Measurements from ENCODE around the gene NFATC1.

Gene NFATC1

GRCh38 chr18:79405781-79406575 is 10.2 kb downstream of the NFATC1 start:
- DNase-seq, result no peak

- no peak for DNase-seq
Observed at GRCh38 chr18:79406708-79407107, 11.0 kb downstream of the NFATC1 start.

- no peak for DNase-seq
Observed at GRCh38 chr18:79409313-79409712, 13.6 kb downstream of the NFATC1 start.

GRCh38 chr18:79410171-79410641 is 14.5 kb downstream of the NFATC1 start:
- DNase-seq, result no peak

GRCh38 chr18:79410731-79411613 is 15.2 kb downstream of the NFATC1 start:
- DNase-seq, result no peak

GRCh38 chr18:79411614-79412526 is 16.1 kb downstream of the NFATC1 start:
- no peak for DNase-seq

GRCh38 chr18:79413025-79413424 is 17.3 kb downstream of the NFATC1 start:
- DNase-seq, result no peak

GRCh38 chr18:79413426-79413825 is 17.7 kb downstream of the NFATC1 start:
- DNase-seq, result no peak

- DNase-seq, result no peak
Observed at GRCh38 chr18:79413901-79414300, 18.2 kb downstream of the NFATC1 start.

- no peak for DNase-seq
Observed at GRCh38 chr18:79416022-79416676, 20.4 kb downstream of the NFATC1 start.

GRCh38 chr18:79416677-79417052 is 20.9 kb downstream of the NFATC1 start:
- DNase-seq, result no peak

GRCh38 chr18:79418236-79418635 is 22.5 kb downstream of the NFATC1 start:
- DNase-seq, result no peak

- DNase-seq, result no peak
Observed at GRCh38 chr18:79418642-79419041, 22.9 kb downstream of the NFATC1 start.

- no peak for DNase-seq
Observed at GRCh38 chr18:79420033-79420745, 24.5 kb downstream of the NFATC1 start.

- no peak for DNase-seq
Observed at GRCh38 chr18:79421275-79421857, 25.6 kb downstream of the NFATC1 start.

- DNase-seq, result no peak
Observed at GRCh38 chr18:79422022-79422782, 26.5 kb downstream of the NFATC1 start.

- DNase-seq, result no peak
Observed at GRCh38 chr18:79422783-79423165, 27.0 kb downstream of the NFATC1 start.

GRCh38 chr18:79423211-79424007 is 27.7 kb downstream of the NFATC1 start:
- DNase-seq, result no peak

- DNase-seq, result no peak
Observed at GRCh38 chr18:79424008-79424565, 28.4 kb downstream of the NFATC1 start.

Data from NCI-H510A (cell line).